ENCODE results near the gene U2AF2. TPM values are rescaled to one million over a fixed set of nuclear protein-coding genes. Genes with fewer than 3 reads are reported as not detected.

Gene U2AF2
- total and polyA plus RNA-seq, 2 experiments from 2014 or later, result 16.1 to 99.6 TPM

DNA sequence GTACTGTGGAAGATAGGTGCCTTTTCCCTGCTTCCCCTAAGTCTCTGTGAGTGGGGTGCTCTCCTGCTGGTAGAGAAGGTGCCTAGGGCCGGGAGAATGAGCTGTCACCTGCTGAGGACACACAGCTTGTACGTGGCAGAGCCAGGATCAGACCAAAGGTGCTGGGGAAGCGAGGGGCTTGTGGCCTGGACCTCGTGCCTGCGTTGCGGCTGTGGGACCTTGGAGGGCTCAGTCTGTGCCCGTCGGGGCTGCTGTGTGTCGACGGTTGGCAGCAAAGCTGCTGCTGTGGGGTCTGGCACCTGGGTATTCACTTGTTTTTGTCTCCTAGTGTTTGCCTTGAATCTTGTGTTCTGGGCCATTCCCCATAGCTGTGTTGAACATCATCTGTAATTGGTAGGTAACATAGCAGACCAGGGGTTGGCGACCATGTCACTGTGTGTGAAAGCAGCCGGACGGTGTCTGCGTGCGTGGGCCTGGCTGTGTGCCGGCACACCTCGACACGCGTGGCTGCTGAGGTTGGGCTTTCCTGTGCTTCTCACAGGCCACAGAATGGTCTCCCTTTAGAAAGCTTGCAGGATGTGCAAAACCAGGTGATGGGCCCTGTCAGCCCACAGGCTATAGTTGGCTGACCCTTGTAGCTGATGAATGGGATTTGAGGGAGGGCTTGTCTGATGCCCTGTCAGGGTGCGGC lies 9.2 kb downstream of the U2AF2 start:
- H3K79me2 ChIP-seq, result peaks cover 88% of the 10 kb centered on the region
- H3K27ac ChIP-seq, result no peak overlapping the region
- H3K4me1 ChIP-seq (ENCODE audit: insufficient read depth), result peaks cover 15% of the 10 kb centered on the region
- no peaks in the 10 kb centered on the region for H3K9me3 ChIP-seq (ENCODE audit: low read depth)
- no peaks in the 10 kb centered on the region for H3K9me2 ChIP-seq (replicated peaks; ENCODE audit: insufficient read depth)
- H4K20me1 ChIP-seq (ENCODE audit: insufficient read depth, poor library complexity, severe bottlenecking), result peaks cover 73% of the 10 kb centered on the region
- TF ChIP-seq, protein P1, sequence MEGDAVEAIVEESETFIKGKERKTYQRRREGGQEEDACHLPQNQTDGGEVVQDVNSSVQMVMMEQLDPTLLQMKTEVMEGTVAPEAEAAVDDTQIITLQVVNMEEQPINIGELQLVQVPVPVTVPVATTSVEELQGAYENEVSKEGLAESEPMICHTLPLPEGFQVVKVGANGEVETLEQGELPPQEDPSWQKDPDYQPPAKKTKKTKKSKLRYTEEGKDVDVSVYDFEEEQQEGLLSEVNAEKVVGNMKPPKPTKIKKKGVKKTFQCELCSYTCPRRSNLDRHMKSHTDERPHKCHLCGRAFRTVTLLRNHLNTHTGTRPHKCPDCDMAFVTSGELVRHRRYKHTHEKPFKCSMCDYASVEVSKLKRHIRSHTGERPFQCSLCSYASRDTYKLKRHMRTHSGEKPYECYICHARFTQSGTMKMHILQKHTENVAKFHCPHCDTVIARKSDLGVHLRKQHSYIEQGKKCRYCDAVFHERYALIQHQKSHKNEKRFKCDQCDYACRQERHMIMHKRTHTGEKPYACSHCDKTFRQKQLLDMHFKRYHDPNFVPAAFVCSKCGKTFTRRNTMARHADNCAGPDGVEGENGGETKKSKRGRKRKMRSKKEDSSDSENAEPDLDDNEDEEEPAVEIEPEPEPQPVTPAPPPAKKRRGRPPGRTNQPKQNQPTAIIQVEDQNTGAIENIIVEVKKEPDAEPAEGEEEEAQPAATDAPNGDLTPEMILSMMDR (IDR thresholded peaks at IDR 0.05; ENCODE audit: poor library complexity), result no peak
- TF ChIP-seq EZH2phosphoT487 (IDR thresholded peaks at IDR 0.05; ENCODE audit: low read depth, severe bottlenecking, unreplicated experiment) (no peak), EZH2 (IDR thresholded peaks at IDR 0.05; ENCODE audit: borderline replicate concordance) (no peak)
- H2AFZ ChIP-seq, result no peak overlapping the region
- no peak overlapping the region for H3K4me3 ChIP-seq
- H3K27me3 ChIP-seq, result no peaks in the 10 kb centered on the region
- peaks cover 5% of the 10 kb centered on the region for H3K36me3 ChIP-seq (replicated peaks; ENCODE audit: insufficient read depth, low read depth)
- 97% methylated on average over 19 of the region's 20 CpGs for WGBS (ENCODE audit: low lambda C conversion rate, missing lambda C conversion rate)
- no peak for DNase-seq (ENCODE audit: low spot score)
- H3K4me2 ChIP-seq, result no peak overlapping the region

DNA sequence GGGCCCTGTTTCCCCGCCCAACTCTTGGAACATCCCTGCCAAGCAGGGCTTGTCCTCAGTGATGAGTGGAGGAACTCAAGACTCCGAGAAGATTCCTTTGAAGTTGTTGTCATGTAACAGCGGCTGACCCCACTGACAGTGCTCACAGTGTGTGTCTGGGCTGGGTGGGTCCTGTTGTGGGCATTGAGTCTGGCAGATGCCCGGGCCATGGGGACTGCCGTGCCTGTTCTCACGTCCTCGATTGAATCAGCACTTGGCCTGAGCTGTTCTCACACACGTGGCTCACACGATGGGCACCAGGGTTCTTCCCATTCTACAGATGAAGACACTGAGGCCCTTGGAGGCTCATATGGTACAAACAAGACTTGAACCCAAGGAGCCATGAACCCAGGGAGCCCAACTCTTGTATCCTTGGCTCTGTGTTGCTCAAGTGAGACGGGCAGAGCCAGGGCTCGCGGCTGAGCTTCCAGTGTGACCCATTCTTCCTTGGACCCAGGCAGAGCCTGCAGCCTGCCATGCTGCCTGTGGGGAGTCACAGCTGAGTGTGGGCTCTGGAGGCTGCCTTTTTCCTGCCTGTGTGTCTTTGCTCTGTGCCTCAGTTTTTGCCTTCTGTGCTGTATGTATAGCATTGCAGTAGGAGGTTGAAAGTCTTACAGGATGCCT lies 11.6 kb downstream of the U2AF2 start:
- WGBS (ENCODE audit: low lambda C conversion rate, missing lambda C conversion rate), result 94% methylated on average over 12 of the region's 12 CpGs
- H2AFZ ChIP-seq, result no peak overlapping the region
- H3K9me3 ChIP-seq (ENCODE audit: low read depth), result no peaks in the 10 kb centered on the region
- DNase-seq (ENCODE audit: low spot score), result no peak
- peak overlapping the region; percentile 65 for H3K27ac ChIP-seq
- H4K20me1 ChIP-seq (ENCODE audit: insufficient read depth, poor library complexity, severe bottlenecking), result peaks cover 78% of the 10 kb centered on the region
- no peaks in the 10 kb centered on the region for H3K9me2 ChIP-seq (replicated peaks; ENCODE audit: insufficient read depth)
- H3K79me2 ChIP-seq, result peaks cover 86% of the 10 kb centered on the region
- no peaks in the 10 kb centered on the region for H3K27me3 ChIP-seq
- TF ChIP-seq EZH2phosphoT487 (IDR thresholded peaks at IDR 0.05; ENCODE audit: low read depth, severe bottlenecking, unreplicated experiment) (no peak), EZH2 (IDR thresholded peaks at IDR 0.05; ENCODE audit: borderline replicate concordance) (no peak)
- TF ChIP-seq, protein P1 (IDR thresholded peaks at IDR 0.05; ENCODE audit: poor library complexity), result no peak
- H3K4me1 ChIP-seq (ENCODE audit: insufficient read depth), result peaks cover 15% of the 10 kb centered on the region
- H3K4me2 ChIP-seq, result no peak overlapping the region
- peaks cover 5% of the 10 kb centered on the region for H3K36me3 ChIP-seq (replicated peaks; ENCODE audit: insufficient read depth, low read depth)
- H3K4me3 ChIP-seq, result no peak overlapping the region

DNA sequence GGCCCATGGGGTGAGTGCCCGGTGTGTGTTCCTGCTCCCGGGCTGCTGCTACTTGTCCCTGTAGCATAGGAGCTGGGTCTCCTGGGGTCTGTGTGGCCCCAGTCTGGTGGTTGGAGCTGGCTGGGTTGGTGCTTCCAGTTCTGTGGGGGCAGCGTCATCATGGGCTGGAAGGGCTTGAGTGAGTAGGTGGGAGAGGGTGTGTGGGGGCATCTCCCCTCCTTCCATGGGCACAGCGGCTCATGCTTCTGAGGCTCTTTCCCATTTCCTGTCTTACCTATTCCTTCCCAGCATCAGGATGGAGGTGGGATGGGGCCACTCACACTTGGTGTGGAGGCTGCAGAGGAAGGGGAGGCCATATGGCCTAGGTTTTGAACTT lies 12.2 kb downstream of the U2AF2 start:
- WGBS (ENCODE audit: low lambda C conversion rate, missing lambda C conversion rate), result 98% methylated on average over 4 of the region's 4 CpGs
- peaks cover 15% of the 10 kb centered on the region for H3K4me1 ChIP-seq (ENCODE audit: insufficient read depth)
- H3K36me3 ChIP-seq (replicated peaks; ENCODE audit: insufficient read depth, low read depth), result peaks cover 5% of the 10 kb centered on the region

More for the DNA sequence above, 12.2 kb downstream of the U2AF2 start:
- Histone ChIP-seq H3K9me3 (ENCODE audit: low read depth) (no peaks in the 10 kb centered on the region), H3K79me2 (peaks cover 86% of the 10 kb centered on the region), H2AFZ (no peak overlapping the region), H3K27me3 (no peaks in the 10 kb centered on the region), H3K4me3 (no peak overlapping the region), H3K4me2 (peak overlapping the region; percentile 21), H4K20me1 (ENCODE audit: insufficient read depth, poor library complexity, severe bottlenecking) (peaks cover 78% of the 10 kb centered on the region), H3K9me2 (replicated peaks; ENCODE audit: insufficient read depth) (no peaks in the 10 kb centered on the region), H3K27ac (peak overlapping the region; percentile 65)
- TF ChIP-seq EZH2phosphoT487 (IDR thresholded peaks at IDR 0.05; ENCODE audit: low read depth, severe bottlenecking, unreplicated experiment) (no peak), EZH2 (IDR thresholded peaks at IDR 0.05; ENCODE audit: borderline replicate concordance) (no peak)
- TF ChIP-seq, protein P1 (IDR thresholded peaks at IDR 0.05; ENCODE audit: poor library complexity), result no peak
- DNase-seq (ENCODE audit: low spot score), result no peak

All from hepatocyte (in vitro differentiated cells).